Measurements from ENCODE around the gene NXPH3.

DNA sequence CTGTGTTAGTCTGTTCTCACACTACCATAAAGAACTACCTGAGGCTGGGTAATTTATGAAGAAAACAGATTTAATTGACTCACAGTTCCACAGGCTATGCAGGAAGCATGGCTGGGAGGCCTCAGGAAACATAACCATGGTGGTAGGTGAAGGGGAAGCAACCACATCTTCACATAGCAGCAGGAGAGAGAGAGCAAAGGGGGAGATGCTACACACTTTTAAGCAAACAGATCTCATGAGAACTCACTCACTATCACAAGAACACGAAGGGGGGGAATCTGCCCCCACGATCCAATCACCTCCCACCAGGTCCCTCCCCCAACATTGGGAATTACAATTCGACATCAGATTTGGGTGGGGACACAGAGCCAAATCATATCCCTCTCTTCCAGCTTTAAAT, 31.8 kb upstream of the NXPH3 start:
- TF ChIP-seq POLR2A (IDR thresholded peaks at IDR 0.05; ENCODE audit: low read length) (no peak), GATA1 (IDR thresholded peaks at IDR 0.05; ENCODE audit: low read depth, low read length) (no peak)
